LNCAP (cell line): Measurements from ENCODE around the gene TGDS.

Source experiments
- TF ChIP-seq, protein P1 (sequence below): fragments of 450-650 bp; IDR thresholded peaks from 2 replicates; pipeline ENCODE4 v1.5.1; 2017; ENCODE audit warnings: mild to moderate bottlenecking

TGDS gene

DNA sequence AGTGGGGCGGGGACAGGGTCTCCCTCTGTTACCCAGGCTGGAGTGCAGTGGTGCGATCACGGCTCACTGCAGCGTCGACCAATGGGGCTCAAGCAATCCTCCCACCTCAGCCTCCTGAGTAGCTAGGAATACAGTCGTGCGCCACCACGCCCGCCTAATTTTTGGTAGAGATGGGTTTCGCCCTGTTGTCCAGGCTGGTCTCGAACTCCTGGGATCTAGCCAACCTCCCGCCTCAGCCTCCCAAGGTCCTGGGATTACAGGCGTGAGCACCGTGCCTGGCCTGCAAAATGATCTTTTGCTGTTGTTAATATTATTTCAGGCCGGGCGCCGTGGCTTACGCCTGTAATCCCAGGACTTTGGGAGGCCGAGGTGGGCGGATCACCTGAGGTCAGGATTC lies 621 bp upstream of the TGDS start:
- TF ChIP-seq, protein P1, sequence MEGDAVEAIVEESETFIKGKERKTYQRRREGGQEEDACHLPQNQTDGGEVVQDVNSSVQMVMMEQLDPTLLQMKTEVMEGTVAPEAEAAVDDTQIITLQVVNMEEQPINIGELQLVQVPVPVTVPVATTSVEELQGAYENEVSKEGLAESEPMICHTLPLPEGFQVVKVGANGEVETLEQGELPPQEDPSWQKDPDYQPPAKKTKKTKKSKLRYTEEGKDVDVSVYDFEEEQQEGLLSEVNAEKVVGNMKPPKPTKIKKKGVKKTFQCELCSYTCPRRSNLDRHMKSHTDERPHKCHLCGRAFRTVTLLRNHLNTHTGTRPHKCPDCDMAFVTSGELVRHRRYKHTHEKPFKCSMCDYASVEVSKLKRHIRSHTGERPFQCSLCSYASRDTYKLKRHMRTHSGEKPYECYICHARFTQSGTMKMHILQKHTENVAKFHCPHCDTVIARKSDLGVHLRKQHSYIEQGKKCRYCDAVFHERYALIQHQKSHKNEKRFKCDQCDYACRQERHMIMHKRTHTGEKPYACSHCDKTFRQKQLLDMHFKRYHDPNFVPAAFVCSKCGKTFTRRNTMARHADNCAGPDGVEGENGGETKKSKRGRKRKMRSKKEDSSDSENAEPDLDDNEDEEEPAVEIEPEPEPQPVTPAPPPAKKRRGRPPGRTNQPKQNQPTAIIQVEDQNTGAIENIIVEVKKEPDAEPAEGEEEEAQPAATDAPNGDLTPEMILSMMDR, result no peak

DNA sequence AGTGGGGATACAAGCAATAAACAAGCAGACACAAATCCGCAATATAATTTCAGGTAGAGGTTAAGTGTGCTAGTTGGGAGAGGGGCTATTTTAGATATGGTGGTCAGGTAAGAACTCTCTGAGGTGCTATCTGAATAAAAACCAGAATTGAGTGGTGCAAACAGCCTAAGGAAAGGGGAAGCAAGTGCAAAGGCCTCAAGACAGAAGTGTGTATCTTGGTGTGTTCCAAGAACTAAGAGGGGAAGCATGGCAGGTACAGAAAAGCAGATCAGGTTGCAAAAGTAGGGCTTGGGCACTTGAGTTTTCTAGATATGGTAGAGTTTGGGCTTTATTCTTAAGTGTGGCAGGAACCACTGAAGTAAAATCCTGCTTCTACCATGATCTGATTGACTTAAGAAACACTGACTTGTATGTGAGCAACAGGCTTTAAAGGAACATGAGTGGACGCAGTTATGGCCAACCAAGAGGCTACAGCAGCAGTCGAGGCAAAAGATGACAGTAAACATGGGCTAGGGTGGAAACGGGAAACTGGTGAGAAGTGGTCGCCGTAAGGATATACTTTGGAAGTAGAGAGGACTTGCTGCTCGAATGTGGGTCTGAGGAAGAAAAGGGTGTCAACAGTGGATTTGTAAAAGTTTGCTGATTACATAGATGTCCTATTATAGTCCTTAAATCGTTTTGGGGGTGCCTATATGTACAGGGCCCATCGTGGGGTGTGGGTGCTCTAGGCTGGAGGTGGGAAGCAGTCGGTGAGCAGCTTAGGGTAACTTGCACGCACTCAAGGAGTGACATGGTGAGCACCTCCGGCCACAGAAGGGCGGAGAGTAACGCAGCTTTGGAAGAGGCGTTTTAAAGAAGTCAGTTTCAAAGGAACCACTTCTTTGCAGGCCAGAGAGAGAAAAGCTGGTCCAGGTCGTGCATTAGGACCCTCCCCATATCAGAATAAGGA lies 677 bp downstream of the TGDS start:
- TF ChIP-seq, protein P1, result no peak

DNA sequence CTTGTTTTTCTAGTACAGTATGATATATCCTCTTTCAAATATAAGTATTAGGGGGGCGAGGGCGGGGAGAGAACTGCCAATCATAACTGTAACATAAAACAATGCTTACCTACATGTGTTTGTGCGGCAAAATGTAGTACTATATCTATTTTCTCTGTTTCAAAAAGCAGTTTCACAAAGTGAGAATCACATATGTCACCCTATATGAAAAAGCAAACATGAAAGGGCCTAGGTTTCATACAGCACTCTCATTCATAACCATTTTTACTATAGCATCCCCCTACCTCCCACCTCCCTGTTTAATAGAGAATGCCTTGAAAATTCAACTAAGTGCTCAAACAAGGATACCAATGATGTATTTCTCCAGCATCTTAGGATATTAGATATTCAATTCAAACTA lies 5.2 kb downstream of the TGDS start:
- TF ChIP-seq, protein P1, result no peak

DNA sequence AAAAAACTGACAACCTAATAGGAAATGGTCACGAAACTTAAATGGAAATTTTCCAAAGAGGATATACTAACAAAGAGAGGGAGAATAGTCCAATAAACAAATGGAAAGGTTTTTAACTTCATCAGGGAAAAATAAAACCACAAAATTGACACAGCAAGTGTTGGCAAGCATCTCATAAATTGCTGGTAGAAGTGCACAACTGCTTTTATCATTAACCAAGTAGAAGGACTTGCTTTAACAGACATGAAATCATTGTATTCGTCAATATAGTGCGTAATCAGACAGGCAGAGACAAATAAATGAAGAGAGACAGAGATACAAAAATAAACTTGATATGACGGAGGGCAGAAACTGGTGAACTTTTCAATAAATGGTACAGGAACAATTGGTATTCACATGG lies 7.4 kb downstream of the TGDS start:
- TF ChIP-seq, protein P1, result no peak

DNA sequence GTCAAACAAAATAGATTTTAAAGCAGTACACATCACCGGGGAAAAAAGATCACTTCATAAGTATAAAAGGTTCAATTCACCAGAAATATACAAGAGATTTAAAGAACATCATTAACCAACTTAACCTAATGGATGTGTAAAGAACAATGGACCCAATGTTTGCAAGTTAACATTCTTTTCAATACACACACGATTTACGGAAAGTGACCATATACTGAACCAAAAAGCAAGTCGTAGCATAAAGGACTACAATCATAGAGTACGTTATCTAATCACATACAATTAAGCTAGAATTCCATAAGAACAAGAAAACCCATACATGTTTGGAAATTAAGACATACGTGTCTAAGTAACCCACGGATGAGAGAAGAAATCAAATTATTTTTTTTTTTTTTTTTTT lies 9.6 kb downstream of the TGDS start:
- TF ChIP-seq, protein P1, result no peak

DNA sequence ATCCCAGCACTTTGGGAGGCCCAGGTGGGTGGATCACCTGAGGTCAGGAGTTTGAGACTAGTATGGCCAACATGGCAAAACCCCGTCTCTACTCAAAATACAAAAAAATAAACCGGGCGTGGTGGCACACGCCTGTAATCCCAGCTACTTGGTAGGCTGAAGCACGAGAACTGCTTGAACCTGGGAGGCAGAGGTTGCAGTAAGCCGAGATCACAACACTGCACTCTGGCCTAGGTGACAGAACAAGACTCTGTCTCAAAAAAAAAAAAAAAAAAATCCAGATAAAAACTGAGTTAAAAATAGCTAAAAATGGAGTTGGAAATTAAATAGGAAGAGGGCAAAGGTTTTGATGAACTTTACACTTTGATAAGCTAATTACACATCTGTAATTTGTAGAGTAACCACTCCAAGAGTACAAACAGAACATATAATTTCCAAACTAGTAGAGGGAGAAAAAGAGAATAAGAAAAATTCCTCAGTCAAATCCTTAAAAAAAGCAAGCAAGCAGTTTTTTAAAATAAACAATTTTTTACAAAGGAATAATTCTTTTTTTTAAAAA lies 10.3 kb downstream of the TGDS start:
- TF ChIP-seq, protein P1, result no peak

DNA sequence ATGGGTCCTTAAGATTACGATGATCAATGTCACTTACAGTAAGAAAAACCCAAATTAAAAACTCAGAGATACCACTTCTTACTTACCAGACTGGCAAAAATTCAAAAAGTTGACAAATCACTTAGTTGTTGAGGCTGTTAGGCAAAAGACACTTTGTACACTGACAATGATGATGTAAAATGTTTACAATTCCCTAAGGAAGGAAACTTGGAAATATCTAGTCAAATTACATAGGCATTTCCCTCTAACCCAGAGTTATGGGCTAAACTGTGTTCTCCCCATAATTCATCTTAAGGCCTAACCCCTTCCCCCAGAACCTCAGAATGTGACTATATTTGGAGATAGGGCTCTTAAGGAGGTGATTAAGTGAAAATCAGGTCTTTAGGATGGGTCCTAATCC lies 12.0 kb downstream of the TGDS start:
- TF ChIP-seq, protein P1, result no peak
